Left ventricle myocardium inferior (tissue), 1 donor: ENCODE results near the gene MORC3. TPM values are rescaled to one million over a fixed set of nuclear protein-coding genes. Genes with fewer than 3 reads are reported as not detected.

Experiments used
- DNase-seq: peaks from one replicate; pipeline ENCODE4 v3.0.0-alpha.2; 2020
- H3K27ac ChIP-seq: fragments of 200-600 bp; replicated peaks from 2 replicates; pipeline ENCODE4 v1.8.0; 2021
- H3K27me3 ChIP-seq: fragments of 200-600 bp; 2 replicates; pipeline ENCODE4 v1.8.0; 2021; ENCODE audit warnings: low read depth
- H3K36me3 ChIP-seq: fragments of 200-600 bp; 2 replicates; pipeline ENCODE4 v1.8.0; 2021
- H3K4me1 ChIP-seq: fragments of 200-600 bp; 2 replicates; pipeline ENCODE4 v1.8.0; 2021
- H3K4me3 ChIP-seq: fragments of 200-600 bp; 2 replicates; pipeline ENCODE4 v1.8.0; 2021; ENCODE audit warnings: mild to moderate bottlenecking, moderate library complexity
- H3K9me3 ChIP-seq: fragments of 200-600 bp; replicated peaks from 2 replicates; pipeline ENCODE4 v1.8.0; 2021
- intact Hi-C: fragments of 100-400 bp; cut with micrococcal nuclease; formaldehyde crosslinking; loops from one replicate; pipeline ENCODE4 v1.11.0; 2022
- total RNA-seq: library from RNA; stranded (reverse); fragmentation: NEBNext Ultra II Directional; extraction: Animal tissue kit (Norgen Biotek cat#: 25700); gene quantifications from one replicate; pipeline ENCODE4 v1.2.1, GENCODE V29; 2021
- TF ChIP-seq, protein P1 (sequence below): fragments of 200-600 bp; IDR thresholded peaks from 2 replicates; pipeline ENCODE4 v1.8.0; 2021; ENCODE audit warnings: antibody characterized with exemption, mild to moderate bottlenecking, borderline replicate concordance
- donor health status: DM: no; HTN: yes; CAD: no; lungs with severe emphysema.

Gene MORC3
- total RNA-seq, 1 donor from 2014 or later, result 19.4 TPM

DNA sequence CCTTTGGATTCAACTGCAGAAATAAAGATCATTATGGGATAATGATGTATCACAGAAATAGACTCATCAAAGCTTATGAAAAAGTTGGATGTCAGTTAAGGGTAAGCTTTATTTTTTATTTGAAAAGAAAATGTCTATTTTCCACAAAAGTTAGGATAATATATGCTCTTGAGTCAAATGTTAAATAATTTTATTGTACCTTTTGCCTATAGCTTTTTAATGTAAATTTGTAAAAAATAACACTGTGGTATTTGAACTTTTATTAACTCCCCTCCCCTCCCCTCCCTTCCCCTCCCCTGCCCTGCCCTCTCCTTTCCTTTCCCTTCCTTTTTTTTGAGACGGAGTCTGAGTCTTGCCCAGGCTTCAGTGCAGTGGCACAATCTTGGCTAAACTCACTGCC lies 24.9 kb downstream of the MORC3 start:
- Histone ChIP-seq H3K36me3 (peaks cover 99% of the 10 kb centered on the region), H3K4me3 (no peak overlapping the region), H3K27me3 (no peaks in the 10 kb centered on the region), H3K9me3 (no peaks in the 10 kb centered on the region), H3K27ac (no peak overlapping the region), H3K4me1 (no peaks in the 10 kb centered on the region)
- TF ChIP-seq, protein P1, sequence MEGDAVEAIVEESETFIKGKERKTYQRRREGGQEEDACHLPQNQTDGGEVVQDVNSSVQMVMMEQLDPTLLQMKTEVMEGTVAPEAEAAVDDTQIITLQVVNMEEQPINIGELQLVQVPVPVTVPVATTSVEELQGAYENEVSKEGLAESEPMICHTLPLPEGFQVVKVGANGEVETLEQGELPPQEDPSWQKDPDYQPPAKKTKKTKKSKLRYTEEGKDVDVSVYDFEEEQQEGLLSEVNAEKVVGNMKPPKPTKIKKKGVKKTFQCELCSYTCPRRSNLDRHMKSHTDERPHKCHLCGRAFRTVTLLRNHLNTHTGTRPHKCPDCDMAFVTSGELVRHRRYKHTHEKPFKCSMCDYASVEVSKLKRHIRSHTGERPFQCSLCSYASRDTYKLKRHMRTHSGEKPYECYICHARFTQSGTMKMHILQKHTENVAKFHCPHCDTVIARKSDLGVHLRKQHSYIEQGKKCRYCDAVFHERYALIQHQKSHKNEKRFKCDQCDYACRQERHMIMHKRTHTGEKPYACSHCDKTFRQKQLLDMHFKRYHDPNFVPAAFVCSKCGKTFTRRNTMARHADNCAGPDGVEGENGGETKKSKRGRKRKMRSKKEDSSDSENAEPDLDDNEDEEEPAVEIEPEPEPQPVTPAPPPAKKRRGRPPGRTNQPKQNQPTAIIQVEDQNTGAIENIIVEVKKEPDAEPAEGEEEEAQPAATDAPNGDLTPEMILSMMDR, result no peak
- intact Hi-C loops, result no loop called here
- DNase-seq, result no peak

DNA sequence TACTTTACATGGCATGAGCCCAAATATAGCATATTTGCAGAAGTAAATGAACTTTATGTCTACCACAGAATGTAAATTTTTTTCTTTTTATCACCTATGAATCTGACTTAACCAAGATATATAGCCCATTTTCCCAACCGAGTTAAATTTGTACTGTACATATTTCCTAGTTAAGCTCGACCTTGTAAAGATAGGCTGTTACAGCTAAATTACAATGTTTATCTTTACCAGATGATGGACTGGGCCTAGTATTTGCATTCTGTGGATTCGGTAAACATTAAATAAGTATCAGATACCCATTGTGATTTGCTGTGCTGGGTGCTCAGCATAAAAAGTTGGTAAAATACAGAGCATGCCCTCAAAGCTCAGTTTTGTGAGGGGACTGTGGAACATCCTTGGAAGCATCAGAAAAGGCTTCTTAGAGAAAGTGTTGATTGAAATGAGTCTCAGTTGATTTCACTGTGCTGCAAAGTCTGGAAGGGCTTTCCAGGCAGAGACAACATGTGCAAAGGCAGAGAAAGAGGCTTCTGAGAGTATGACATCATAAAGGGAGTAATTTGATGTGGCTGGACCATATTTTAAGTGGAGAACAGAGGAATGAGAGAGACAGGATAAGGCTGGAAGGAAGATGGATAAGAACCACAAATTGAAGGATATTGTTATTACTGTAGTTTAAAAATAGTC lies 27.4 kb downstream of the MORC3 start:
- Histone ChIP-seq H3K4me1 (no peaks in the 10 kb centered on the region), H3K27ac (no peak overlapping the region), H3K27me3 (no peaks in the 10 kb centered on the region), H3K36me3 (peaks cover 92% of the 10 kb centered on the region), H3K4me3 (no peak overlapping the region), H3K9me3 (no peaks in the 10 kb centered on the region)
- TF ChIP-seq, protein P1, result no peak
- intact Hi-C loops, result no loop called here
- no peak for DNase-seq

DNA sequence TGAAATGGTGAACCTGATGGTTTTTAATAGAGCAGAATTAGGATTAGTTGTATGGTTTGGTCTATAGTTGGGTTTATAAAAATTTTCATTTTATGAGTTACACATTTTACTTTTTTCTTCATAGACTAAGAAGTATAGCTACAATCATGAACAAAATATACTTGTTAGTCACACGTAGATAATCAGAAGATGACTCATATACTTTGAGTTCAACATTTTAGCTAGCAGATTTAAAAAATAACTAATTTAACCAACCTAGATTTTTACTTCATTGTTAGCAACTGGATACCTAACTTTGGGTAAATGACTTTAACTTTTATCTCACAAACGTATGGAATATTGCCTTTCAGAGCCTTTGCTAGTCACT lies 27.9 kb downstream of the MORC3 start:
- intact Hi-C loops, result no loop called here
- Histone ChIP-seq H3K9me3 (no peaks in the 10 kb centered on the region), H3K27ac (no peak overlapping the region), H3K4me3 (no peak overlapping the region), H3K36me3 (peaks cover 92% of the 10 kb centered on the region), H3K27me3 (no peaks in the 10 kb centered on the region), H3K4me1 (no peaks in the 10 kb centered on the region)
- no peak for DNase-seq
- TF ChIP-seq, protein P1, result no peak

DNA sequence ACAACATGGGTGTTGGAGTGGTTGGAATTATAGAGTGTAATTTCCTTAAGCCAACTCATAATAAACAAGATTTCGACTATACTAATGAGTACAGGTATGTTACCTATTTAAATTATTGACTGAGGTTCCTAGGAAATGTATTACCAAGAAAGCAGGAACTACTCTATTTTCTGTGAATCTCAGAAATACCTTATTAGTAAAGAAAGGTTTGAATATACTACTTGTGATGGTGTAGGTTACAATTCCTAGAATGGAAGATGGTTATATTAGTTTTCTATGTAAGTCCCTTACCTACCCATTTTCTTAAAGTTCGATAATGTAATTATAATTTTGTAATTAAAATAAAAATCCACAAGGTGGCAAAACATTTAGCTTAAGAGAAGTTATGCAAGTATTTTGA lies 29.3 kb downstream of the MORC3 start:
- H3K27ac ChIP-seq, result no peak overlapping the region
- peaks cover 83% of the 10 kb centered on the region for H3K36me3 ChIP-seq
- TF ChIP-seq, protein P1, result no peak

DNA sequence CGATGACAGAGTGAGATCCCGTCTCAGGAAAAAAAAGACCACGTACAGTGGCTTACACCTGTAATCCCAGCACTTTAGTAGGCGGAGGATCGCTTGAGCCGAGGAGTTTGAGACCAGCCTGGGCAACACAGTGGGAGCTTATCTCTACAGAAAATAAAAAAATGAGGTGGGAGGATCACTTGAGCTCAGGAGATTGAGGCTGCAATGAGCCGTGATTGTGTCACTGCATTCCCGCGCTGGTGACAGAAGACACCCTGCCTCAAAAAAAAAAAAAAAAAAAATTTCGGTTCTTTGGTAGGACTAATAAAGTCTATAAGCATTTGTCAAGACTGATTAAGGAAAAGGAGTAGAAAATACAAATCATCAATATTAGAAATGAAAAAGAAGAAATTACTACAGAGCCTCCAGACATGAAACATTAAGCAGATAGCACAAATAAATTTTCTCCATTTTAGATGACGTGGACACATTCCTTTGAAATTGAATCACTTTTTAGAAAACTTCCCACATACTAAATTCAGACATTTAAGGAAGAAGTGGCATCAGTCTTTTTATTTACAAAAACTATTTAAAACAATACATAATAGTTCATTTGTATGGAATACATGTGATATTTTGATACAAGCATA lies 30.4 kb downstream of the MORC3 start:
- Histone ChIP-seq H3K9me3 (no peaks in the 10 kb centered on the region), H3K4me1 (no peaks in the 10 kb centered on the region), H3K27ac (no peak overlapping the region), H3K27me3 (no peaks in the 10 kb centered on the region), H3K36me3 (peaks cover 80% of the 10 kb centered on the region), H3K4me3 (no peak overlapping the region)
- TF ChIP-seq, protein P1, result no peak
- no peak for DNase-seq
- intact Hi-C loops, result no loop called here

More for the DNA sequence above, 29.3 kb downstream of the MORC3 start:
- intact Hi-C loops, result no loop called here
- H3K27me3 ChIP-seq, result no peaks in the 10 kb centered on the region
- H3K9me3 ChIP-seq, result no peaks in the 10 kb centered on the region
- no peak for DNase-seq
- H3K4me3 ChIP-seq, result no peak overlapping the region
- H3K4me1 ChIP-seq, result no peaks in the 10 kb centered on the region
